Rectal smooth muscle tissue (tissue), 1 donor: ENCODE results near the gene CD160.

ENCODE experiments used
- H3K27ac ChIP-seq: one replicate; pipeline ENCODE4 v1.7.0; 2013; ENCODE audit warnings: low read depth, low read length, inconsistent platforms
- H3K27me3 ChIP-seq: one replicate; pipeline ENCODE4 v1.7.0; 2013; ENCODE audit warnings: low read length; ENCODE audit not compliant: control insufficient read depth, insufficient read depth
- H3K36me3 ChIP-seq: one replicate; pipeline ENCODE4 v1.7.0; 2013; ENCODE audit warnings: low read length; ENCODE audit not compliant: control insufficient read depth, insufficient read depth
- H3K4me1 ChIP-seq: one replicate; pipeline ENCODE4 v1.7.0; 2013; ENCODE audit warnings: low read length; ENCODE audit not compliant: control insufficient read depth, insufficient read depth
- H3K4me3 ChIP-seq: one replicate; pipeline ENCODE4 v1.7.0; 2013; ENCODE audit warnings: low read length
- H3K9ac ChIP-seq: one replicate; pipeline ENCODE4 v1.7.0; 2013; ENCODE audit warnings: low read length

The CD160 gene

DNA sequence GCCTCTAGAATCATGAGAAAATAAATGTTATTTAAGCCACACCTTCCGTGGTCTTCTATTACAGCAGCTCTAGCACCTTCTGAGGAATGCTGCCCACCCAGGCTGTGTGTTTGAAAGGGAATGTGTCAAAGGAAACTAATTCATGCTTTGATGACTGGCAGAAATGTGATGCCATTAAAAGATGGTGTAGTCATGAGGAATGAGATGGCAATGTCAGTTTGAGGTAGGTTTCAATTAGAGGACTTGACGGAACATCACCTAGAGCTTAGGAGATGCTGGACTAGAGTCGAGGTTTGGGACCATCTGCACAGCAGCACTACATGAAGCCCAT, 22.7 kb upstream of the CD160 start:
- Histone ChIP-seq H3K4me1 (no peaks in the 10 kb centered on the region), H3K27ac (no peak overlapping the region)

GRCh38 chr1:145701306-145701862, 17.9 kb upstream of the CD160 start:
- no peak overlapping the region for H3K9ac ChIP-seq

More for the DNA sequence above, 22.7 kb upstream of the CD160 start:
- Histone ChIP-seq H3K4me3 (no peak overlapping the region), H3K27me3 (no peaks in the 10 kb centered on the region), H3K9ac (no peak overlapping the region), H3K36me3 (no peaks in the 10 kb centered on the region)

GRCh38 chr1:145702052-145702451, 17.2 kb upstream of the CD160 start:
- Histone ChIP-seq H3K9ac (no peak overlapping the region), H3K36me3 (no peaks in the 10 kb centered on the region), H3K4me3 (no peak overlapping the region), H3K4me1 (no peaks in the 10 kb centered on the region), H3K27ac (no peak overlapping the region), H3K27me3 (no peaks in the 10 kb centered on the region)

More at GRCh38 chr1:145701306-145701862, 17.9 kb upstream of the CD160 start:
- Histone ChIP-seq H3K4me1 (no peaks in the 10 kb centered on the region), H3K27ac (no peak overlapping the region), H3K27me3 (no peaks in the 10 kb centered on the region), H3K36me3 (no peaks in the 10 kb centered on the region), H3K4me3 (no peak overlapping the region)

GRCh38 chr1:145702826-145703225, 16.5 kb upstream of the CD160 start:
- no peaks in the 10 kb centered on the region for H3K27me3 ChIP-seq
- no peaks in the 10 kb centered on the region for H3K36me3 ChIP-seq
- no peaks in the 10 kb centered on the region for H3K4me1 ChIP-seq
- no peak overlapping the region for H3K9ac ChIP-seq
- H3K27ac ChIP-seq = no peak overlapping the region
- H3K4me3 ChIP-seq = no peak overlapping the region

DNA sequence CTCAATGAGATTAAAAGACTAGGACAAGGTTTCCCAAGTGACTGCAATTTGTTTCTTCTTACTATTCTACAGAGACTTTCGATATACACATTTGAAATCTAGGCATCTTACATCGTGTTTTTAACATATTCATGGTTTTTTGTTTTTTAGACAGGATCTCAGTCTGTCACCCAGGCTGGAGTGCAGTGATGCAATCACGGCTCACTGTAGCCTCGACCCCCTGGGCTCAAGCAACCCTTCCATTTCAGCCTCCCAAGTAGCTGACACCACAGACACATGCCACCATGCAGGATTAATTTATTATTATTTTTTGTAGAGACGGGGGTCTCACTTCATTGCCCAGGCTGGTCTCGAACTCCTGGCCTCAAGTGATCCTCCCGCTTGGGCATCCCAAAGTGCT, 13.7 kb upstream of the CD160 start:
- H3K27ac ChIP-seq = no peak overlapping the region
- H3K27me3 ChIP-seq = no peaks in the 10 kb centered on the region
- no peaks in the 10 kb centered on the region for H3K4me1 ChIP-seq
- no peak overlapping the region for H3K9ac ChIP-seq
- H3K36me3 ChIP-seq = no peaks in the 10 kb centered on the region
- H3K4me3 ChIP-seq = no peak overlapping the region

- no peaks in the 10 kb centered on the region for H3K36me3 ChIP-seq
- no peak overlapping the region for H3K27ac ChIP-seq
- H3K27me3 ChIP-seq = no peaks in the 10 kb centered on the region
- H3K4me1 ChIP-seq = no peaks in the 10 kb centered on the region
- no peak overlapping the region for H3K9ac ChIP-seq
- H3K4me3 ChIP-seq = no peak overlapping the region
Observed at GRCh38 chr1:145706086-145706664, 13.1 kb upstream of the CD160 start.

GRCh38 chr1:145707183-145707867, 12.0 kb upstream of the CD160 start, which contains the start of gene PDZK1:
TSS of gene PDZK1 (minus strand) at chr1:145707368. CDS start at chr1:145688021, 19,347 bp downstream.
- Histone ChIP-seq H3K27ac (no peak within 1 kb of the TSS), H3K4me1 (no peaks in the 10 kb centered on the region), H3K4me3 (no peak within 1 kb of the TSS), H3K27me3 (no peaks in the 10 kb centered on the region), H3K36me3 (no peaks in the 10 kb centered on the region), H3K9ac (no peak within 1 kb of the TSS)

- Histone ChIP-seq H3K36me3 (no peaks in the 10 kb centered on the region), H3K27me3 (no peaks in the 10 kb centered on the region), H3K4me1 (no peaks in the 10 kb centered on the region), H3K9ac (no peak overlapping the region), H3K4me3 (no peak overlapping the region), H3K27ac (no peak overlapping the region)
Observed at GRCh38 chr1:145708063-145708462, 11.2 kb upstream of the CD160 start.

GRCh38 chr1:145710291-145711027, 8.8 kb upstream of the CD160 start:
- Histone ChIP-seq H3K9ac (no peak overlapping the region), H3K27me3 (no peaks in the 10 kb centered on the region), H3K27ac (no peak overlapping the region), H3K36me3 (no peaks in the 10 kb centered on the region), H3K4me1 (no peaks in the 10 kb centered on the region), H3K4me3 (no peak overlapping the region)

- Histone ChIP-seq H3K4me1 (no peaks in the 10 kb centered on the region), H3K27ac (no peak overlapping the region), H3K36me3 (no peaks in the 10 kb centered on the region), H3K27me3 (no peaks in the 10 kb centered on the region), H3K4me3 (no peak overlapping the region), H3K9ac (no peak overlapping the region)
Observed at GRCh38 chr1:145711213-145711651, 8.1 kb upstream of the CD160 start.

GRCh38 chr1:145714524-145715111, 4.7 kb upstream of the CD160 start:
- Histone ChIP-seq H3K9ac (no peak overlapping the region), H3K4me1 (no peaks in the 10 kb centered on the region), H3K27me3 (no peaks in the 10 kb centered on the region), H3K36me3 (no peaks in the 10 kb centered on the region), H3K27ac (no peak overlapping the region), H3K4me3 (no peak overlapping the region)

DNA sequence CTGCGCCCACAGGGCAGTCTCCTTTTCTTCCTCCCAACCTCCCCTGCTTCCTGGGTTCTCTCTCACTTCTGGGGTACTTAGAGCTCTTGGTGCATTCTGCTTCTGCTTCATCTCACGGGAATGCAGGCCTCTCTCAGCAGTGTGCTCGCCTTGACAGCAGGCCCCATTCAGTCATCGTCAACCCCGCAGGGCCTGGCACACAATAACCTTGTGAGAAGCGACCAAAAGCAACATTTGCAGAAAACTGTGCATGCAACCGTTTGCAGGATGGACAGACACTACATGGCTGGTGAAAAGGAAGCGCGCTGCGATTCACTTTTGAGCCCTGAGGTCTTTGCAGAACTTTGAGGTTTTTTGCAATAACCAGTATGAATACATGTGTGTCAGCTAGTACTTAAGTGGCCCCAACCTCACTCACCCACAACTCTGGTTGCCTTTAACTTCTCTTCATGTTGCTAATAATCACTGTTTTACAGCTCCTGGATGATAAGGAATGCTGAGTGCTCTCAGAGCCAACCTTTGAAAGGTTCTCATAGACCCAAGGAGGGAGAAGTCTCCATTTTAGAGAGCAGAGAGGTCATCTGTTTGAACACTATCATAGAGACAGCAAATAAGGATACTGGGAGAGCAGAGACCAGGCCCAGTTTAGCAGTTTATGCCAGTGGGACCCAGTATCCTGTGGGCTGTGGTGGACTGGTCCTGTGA, 2.5 kb upstream of the CD160 start:
- peaks cover 5% of the 10 kb centered on the region for H3K4me1 ChIP-seq
- H3K27me3 ChIP-seq = no peaks in the 10 kb centered on the region
- H3K4me3 ChIP-seq = no peak overlapping the region
- H3K36me3 ChIP-seq = no peaks in the 10 kb centered on the region
- no peak overlapping the region for H3K9ac ChIP-seq
- H3K27ac ChIP-seq = no peak overlapping the region
